Stimulated activated CD8-positive, alpha-beta memory T cell treated with anti-CD3 and anti-CD28 coated beads, Interleukin-15, amount 100 ng/mL, for 48 hours (primary cell): ENCODE data around the gene NCL.
"Not testable (repeated sequence)": the region's sequence is repeated elsewhere in the genome, so short reads cannot be mapped to it uniquely, and the experiment has no call there.

Experiments
- DNase-seq, 2 donors: peaks; one replicate each; pipeline ENCODE4 v3.0.0-alpha.2; 2020; ENCODE audit warnings: low read depth in 2 of 2

NCL gene

DNA sequence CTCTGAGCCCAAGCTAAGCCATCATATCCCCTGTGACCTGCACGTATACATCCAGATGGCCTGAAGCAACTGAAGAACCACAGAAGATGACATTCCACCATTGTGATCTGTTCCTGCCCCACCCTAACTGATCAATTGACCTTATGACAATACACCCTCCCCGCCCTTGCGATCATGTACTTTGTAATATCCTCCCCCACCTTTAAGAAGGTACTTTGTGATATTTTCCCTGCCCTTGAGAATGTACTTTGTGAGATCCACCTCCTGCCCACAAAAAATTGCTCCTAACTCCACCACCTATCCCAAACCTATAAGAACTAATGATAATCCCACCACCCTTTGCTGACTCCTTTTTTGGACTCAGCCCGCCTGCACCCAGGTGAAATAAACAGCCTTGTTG lies 33.8 kb downstream of the NCL start:
- not testable (repeated sequence) for DNase-seq

- DNase-seq = no peak
Measured at GRCh38 chr2:231429901-231430300, 34.4 kb downstream of the NCL start.

- DNase-seq = no peak
Measured at GRCh38 chr2:231429152-231429551, 35.1 kb downstream of the NCL start.

DNA sequence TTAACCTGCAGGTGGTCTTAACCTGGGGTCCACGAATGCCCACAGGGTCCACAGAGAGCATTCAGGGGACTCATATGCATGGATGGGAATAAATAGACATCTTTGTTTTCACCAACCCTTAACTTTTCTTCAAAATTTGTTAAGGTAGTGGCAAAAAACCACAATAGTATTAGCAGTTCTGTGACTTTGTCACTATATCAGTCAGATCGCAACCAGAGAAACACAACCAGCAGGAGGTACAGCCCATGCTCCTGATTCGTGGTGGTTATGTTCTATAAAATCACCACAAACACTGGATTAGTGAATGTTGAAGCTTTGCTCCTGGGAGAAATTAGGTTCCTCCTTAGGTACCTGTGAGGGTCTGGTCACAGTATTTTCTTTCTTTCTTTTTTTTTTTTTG lies 37.2 kb downstream of the NCL start:
- no peak for DNase-seq

- DNase-seq = peak; percentile 27 to 56
Measured at GRCh38 chr2:231425811-231426703, 38.2 kb downstream of the NCL start.

- no peak for DNase-seq
Measured at GRCh38 chr2:231425291-231425810, 38.9 kb downstream of the NCL start.

DNA sequence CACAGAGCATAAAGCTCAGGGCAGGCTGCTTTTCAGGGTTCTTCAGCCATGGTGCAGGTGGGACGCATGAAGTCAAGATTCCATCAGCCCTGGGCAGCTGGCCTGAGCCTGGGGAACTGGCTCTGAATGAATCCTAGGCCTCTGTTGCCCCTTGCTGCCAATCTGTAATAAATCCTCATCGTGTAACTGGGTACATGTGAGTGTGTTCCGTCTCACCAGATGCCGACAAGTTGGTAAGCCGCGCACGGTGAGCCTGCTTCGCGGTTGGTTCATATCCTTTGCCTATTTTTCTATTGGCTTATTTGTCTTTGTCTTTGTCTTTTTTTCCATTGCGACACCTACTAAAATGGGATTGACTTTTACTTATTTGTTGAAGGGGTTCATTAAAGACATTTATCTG lies 41.1 kb downstream of the NCL start:
- DNase-seq = no peak

DNA sequence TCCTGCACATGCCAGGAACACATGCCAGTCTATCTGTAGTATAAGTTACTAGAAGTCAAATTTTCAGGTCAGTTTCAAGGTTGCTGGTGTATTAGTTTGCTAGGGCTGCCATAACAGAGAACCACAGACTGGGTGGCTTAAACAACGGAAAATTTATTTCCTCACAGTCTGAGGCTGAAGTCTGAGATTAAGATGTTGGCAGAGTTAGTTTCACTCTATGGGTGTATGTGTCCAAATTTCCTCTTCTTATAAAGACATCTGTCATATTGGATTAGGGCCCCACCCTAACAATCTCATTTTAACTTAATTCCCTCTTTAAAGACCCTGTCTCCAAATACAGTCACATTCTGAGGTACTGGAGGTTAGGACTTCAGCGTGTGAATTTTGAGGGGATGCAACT lies 42.2 kb downstream of the NCL start:
- no peak for DNase-seq

GRCh38 chr2:231421051-231421580 lies 43.2 kb downstream of the NCL start:
- no peak for DNase-seq

- DNase-seq = no peak
Measured at GRCh38 chr2:231418820-231419640, 45.3 kb downstream of the NCL start.

GRCh38 chr2:231415029-231415428 lies 49.3 kb downstream of the NCL start:
- no peak for DNase-seq

DNA sequence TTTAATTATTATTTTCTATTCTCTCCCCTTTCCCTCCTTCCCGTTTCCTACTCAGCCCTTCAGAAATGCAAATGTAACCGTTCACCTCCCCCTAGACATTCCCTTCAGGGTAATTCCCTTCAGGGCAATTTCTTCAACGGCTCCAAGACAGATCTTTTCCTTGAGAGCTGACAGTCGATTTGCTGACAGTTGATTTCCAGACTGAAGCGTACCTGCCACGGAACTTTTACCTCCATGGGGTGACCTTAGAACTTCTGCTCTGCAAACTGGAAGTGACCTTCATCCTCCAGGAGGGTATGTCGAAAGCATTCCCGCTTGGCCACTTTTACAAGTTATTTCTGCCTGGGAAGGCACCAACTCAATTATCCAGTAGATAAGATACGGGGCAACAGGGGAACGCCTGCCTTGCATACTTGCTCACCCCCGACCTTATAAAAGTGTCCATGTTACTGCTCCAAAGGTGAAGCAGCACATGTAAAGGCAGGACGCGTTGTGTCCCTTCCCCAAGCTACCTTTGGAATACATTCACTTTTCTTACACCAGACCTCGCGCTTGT lies 50.3 kb downstream of the NCL start:
- DNase-seq = no peak

DNA sequence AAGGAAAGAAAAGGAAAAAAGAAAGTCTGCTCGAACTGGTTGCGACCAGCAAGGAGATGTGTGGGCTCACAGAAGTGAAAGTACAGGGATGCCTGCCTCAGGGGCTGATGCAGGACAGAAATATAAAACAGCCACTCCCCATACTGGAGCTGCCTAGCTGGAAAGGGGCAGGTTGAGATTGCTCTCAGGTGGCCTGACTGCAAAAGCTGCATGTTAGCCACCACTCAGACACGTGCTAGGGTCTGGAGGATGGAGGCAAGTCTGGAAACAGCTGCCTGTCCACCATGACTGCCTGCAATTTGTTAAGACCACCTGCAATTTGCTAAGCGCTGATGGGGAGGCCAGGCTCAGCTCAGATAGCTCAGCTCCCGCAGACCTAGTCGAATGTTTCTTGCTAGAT lies 50.8 kb downstream of the NCL start:
- no peak for DNase-seq

DNA sequence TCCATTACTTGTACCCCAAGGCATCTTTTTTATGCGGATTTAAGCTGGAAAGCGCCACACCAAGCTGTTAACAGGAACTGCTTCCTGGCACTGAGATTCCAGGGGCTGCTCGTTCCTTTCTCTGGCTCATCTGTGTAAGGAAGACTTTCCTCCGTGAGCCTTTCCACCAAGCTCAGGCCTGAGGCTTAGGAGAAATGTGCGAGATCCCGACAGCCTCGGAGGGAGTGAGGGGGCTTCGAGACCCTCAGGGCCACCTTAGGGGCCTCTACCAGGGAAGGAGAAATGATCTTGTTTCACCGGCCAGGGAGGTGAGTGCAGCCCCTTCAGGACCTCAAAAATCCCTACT lies 51.7 kb downstream of the NCL start:
- no peak for DNase-seq

GRCh38 chr2:231411831-231412617 lies 52.3 kb downstream of the NCL start:
- peak; percentile 71 to 77 for DNase-seq

DNA sequence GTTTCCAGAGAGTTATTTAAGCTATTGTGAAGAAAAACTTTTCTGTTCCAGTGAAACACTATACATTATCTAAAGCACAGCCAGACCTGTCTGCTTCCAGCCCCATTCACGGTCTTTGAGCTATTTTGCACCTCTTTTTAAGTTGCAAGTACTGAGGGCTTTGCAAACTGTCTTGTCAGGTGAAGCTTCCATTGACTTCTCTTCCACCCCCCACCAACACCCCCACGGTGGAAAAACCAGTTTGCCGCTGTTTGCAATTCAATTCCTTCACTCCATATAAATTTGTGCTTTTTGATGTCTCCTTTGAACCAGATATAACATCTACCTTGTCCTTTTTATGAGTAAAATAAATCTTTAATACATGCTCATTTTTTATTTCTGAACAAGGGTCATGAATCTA lies 53.0 kb downstream of the NCL start:
- DNase-seq = no peak

GRCh38 chr2:231410293-231411004 lies 53.8 kb downstream of the NCL start:
- no peak for DNase-seq

DNA sequence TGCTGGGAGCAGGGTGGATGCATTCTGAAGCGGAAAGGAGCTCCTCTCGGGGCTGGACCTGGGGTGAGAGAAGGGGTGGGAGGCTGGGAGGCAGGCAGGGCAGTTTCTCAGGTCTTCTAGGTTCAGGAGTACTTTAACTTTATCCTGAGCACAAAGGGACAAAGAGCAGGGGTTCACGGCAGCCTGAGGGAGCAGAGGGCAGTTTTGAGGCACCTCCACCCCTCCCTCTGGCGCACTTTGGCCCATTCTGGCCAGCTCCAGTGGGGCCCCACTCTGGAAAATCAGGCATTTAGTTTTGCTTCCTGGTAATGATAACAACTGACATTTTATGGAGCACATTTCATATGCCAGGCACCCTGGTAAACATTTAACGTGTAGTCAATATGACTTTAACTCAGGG lies 54.5 kb downstream of the NCL start:
- no peak for DNase-seq

GRCh38 chr2:231408304-231408703 lies 56.0 kb downstream of the NCL start:
- DNase-seq = not testable (repeated sequence)

DNA sequence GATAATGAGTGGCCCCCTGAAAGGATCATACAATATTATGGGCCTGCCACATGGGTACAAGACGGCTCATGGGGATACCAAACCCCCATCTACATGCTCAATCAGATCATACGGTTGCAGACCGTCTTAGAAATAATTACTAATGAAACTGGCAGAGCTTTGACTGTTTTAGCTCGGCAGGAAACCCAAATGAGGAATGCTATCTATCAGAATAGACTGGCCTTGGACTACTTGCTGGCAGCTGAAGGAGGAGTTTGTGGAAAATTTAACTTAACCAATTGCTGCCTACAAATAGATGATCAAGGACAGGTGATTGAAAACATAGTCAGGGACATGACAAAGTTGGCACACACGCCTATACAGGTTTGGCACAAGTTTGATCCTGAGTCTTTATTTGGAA lies 56.6 kb downstream of the NCL start:
- DNase-seq = not testable (repeated sequence)
